Nephron (organoid): ENCODE results near the gene CALR.
A peak's percentile ranks its signal among the peaks of the same experiment; 100 is the strongest.

Experiments
- H3K27ac Mint-ChIP-seq, 3 experiments: 2 replicates each; pipeline ENCODE4 v1.8.0; 2020; ENCODE audit warnings: mixed read lengths in 3 of 3, mild to moderate bottlenecking in 2 of 3, moderate library complexity in 1 of 3
- H3K27me3 Mint-ChIP-seq: 2 replicates; pipeline ENCODE4 v1.8.0; 2021; ENCODE audit warnings: low read depth, mild to moderate bottlenecking, moderate library complexity, mixed read lengths
- H3K36me3 Mint-ChIP-seq: 2 replicates; pipeline ENCODE4 v1.8.0; 2020; ENCODE audit warnings: low read depth, mixed read lengths
- H3K4me1 Mint-ChIP-seq: 2 replicates; pipeline ENCODE4 v1.8.0; 2020; ENCODE audit warnings: mixed read lengths
- H3K4me3 Mint-ChIP-seq, 3 experiments: 2 replicates each; pipeline ENCODE4 v1.8.0; 2020; ENCODE audit warnings: mild to moderate bottlenecking in 3 of 3, mixed read lengths in 3 of 3, moderate library complexity in 2 of 3
- H3K9me3 Mint-ChIP-seq: 2 replicates; pipeline ENCODE4 v1.8.0; 2020; ENCODE audit warnings: mixed read lengths
- TF ChIP-seq, protein P1 (sequence below), 3 experiments: fragments of 200-600 bp; sonication (generic); IDR thresholded peaks; one replicate each; pipeline ENCODE4 v1.5.0; 2021; ENCODE audit warnings: antibody characterized with exemption in 3 of 3; ENCODE audit not compliant: unreplicated experiment in 3 of 3

CALR gene

GRCh38 chr19:12986726-12987125 is 48.3 kb downstream of the CALR start:
- Mint-ChIP-seq H3K4me3 (no peak overlapping the region), H3K4me1 (peaks cover 26% of the 10 kb centered on the region)

DNA sequence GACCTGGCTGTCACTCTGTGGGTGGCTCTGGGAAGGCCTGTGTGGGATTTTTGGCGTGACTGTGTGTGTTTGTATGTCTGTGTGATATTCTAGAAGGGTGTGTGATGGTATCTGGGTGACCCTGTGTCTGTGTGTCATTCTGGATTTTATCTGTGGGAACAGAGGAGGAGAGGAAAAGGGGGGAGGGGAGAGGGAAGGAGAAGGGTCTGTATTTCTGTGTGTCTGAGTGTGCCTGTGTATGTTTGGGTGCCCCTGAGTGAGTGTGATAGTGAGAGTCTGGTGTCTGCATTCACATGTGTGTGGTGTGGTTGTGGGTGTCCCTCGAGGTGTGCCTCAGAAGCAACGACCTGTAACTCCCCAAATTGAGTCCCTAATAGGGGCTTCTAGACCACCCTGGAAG is 48.8 kb downstream of the CALR start:
- H3K4me3 Mint-ChIP-seq, result no peak overlapping the region
- no peaks in the 10 kb centered on the region for H3K36me3 Mint-ChIP-seq
- H3K27ac Mint-ChIP-seq, result peak overlapping the region in 2 of 3 experiments; percentile 7 to 10
- H3K9me3 Mint-ChIP-seq, result no peaks in the 10 kb centered on the region
- H3K4me1 Mint-ChIP-seq, result peaks cover 26% of the 10 kb centered on the region
- TF ChIP-seq, protein P1, sequence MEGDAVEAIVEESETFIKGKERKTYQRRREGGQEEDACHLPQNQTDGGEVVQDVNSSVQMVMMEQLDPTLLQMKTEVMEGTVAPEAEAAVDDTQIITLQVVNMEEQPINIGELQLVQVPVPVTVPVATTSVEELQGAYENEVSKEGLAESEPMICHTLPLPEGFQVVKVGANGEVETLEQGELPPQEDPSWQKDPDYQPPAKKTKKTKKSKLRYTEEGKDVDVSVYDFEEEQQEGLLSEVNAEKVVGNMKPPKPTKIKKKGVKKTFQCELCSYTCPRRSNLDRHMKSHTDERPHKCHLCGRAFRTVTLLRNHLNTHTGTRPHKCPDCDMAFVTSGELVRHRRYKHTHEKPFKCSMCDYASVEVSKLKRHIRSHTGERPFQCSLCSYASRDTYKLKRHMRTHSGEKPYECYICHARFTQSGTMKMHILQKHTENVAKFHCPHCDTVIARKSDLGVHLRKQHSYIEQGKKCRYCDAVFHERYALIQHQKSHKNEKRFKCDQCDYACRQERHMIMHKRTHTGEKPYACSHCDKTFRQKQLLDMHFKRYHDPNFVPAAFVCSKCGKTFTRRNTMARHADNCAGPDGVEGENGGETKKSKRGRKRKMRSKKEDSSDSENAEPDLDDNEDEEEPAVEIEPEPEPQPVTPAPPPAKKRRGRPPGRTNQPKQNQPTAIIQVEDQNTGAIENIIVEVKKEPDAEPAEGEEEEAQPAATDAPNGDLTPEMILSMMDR (IDR thresholded peaks at IDR 0.05; ENCODE audit: unreplicated experiment in 3 of 3), result no peak
- H3K27me3 Mint-ChIP-seq, result peaks cover 46% of the 10 kb centered on the region

More at GRCh38 chr19:12986726-12987125, 48.3 kb downstream of the CALR start:
- TF ChIP-seq, protein P1 (IDR thresholded peaks at IDR 0.05; ENCODE audit: unreplicated experiment in 3 of 3), result no peak
- Mint-ChIP-seq H3K27ac (peak overlapping the region in 2 of 3 experiments; percentile 7 to 10), H3K27me3 (peaks cover 42% of the 10 kb centered on the region), H3K36me3 (no peaks in the 10 kb centered on the region), H3K9me3 (no peaks in the 10 kb centered on the region)

- H3K9me3 Mint-ChIP-seq, result no peaks in the 10 kb centered on the region
- H3K4me3 Mint-ChIP-seq, result no peak overlapping the region
- no peaks in the 10 kb centered on the region for H3K36me3 Mint-ChIP-seq
- H3K4me1 Mint-ChIP-seq, result peaks cover 26% of the 10 kb centered on the region
- TF ChIP-seq, protein P1 (IDR thresholded peaks at IDR 0.05; ENCODE audit: unreplicated experiment in 3 of 3), result no peak
- no peak overlapping the region for H3K27ac Mint-ChIP-seq
- peaks cover 52% of the 10 kb centered on the region for H3K27me3 Mint-ChIP-seq
Observed at GRCh38 chr19:12987781-12988180, 49.4 kb downstream of the CALR start.

DNA sequence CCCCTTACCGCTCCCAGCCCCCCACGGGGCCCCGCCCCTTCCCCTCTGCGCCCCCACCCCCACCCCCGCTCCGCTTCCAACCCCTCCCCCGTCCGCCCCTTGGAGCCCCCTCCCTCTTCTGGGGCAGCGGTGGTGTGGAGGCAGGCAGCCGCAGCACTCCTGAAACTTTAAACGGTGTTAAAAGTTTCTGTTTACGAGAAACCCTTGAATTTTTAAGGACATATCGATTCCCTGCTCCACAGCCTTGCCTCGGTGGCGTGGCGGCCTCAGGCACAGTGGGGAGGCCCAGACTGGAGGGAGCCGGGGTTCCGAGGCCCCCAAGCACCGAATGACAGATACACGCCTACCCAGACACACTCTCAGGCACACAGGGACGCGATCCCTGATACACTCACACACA is 52.0 kb downstream of the CALR start:
- H3K27ac Mint-ChIP-seq, result peak overlapping the region in 2 of 3 experiments; percentile 23 to 32
- peak overlapping the region in 1 of 3 experiments; percentile 53 for H3K4me3 Mint-ChIP-seq
- TF ChIP-seq, protein P1 (IDR thresholded peaks at IDR 0.05; ENCODE audit: unreplicated experiment in 3 of 3), result no peak
- peaks cover 68% of the 10 kb centered on the region for H3K27me3 Mint-ChIP-seq
- H3K9me3 Mint-ChIP-seq, result peaks cover 2% of the 10 kb centered on the region
- H3K36me3 Mint-ChIP-seq, result no peaks in the 10 kb centered on the region
- H3K4me1 Mint-ChIP-seq, result peaks cover 24% of the 10 kb centered on the region

- H3K27me3 Mint-ChIP-seq, result peaks cover 66% of the 10 kb centered on the region
- H3K27ac Mint-ChIP-seq, result peak overlapping the region in 2 of 3 experiments; percentile 23 to 32
- H3K4me3 Mint-ChIP-seq, result peak overlapping the region in 1 of 3 experiments; percentile 53
- H3K36me3 Mint-ChIP-seq, result no peaks in the 10 kb centered on the region
- peaks cover 2% of the 10 kb centered on the region for H3K9me3 Mint-ChIP-seq
- peaks cover 21% of the 10 kb centered on the region for H3K4me1 Mint-ChIP-seq
- TF ChIP-seq, protein P1 (IDR thresholded peaks at IDR 0.05; ENCODE audit: unreplicated experiment in 3 of 3), result no peak
Observed at GRCh38 chr19:12990853-12991252, 52.4 kb downstream of the CALR start.

DNA sequence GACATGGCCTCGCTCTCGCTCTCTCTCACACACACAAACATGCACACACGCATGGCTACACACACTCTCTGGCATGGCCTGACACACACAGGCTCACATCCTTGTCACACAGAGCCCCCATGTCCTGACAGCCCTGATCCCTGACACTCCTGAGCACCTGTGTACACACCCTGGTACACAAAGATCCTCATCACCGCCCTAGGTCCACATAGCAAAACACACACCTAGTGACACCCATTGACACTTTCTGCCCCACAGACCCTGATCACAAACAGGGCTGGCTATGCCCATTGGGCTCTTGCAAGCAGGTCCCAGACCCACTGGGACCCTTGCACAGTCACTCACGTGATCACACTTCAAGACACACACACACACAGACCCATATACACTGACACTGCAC is 52.9 kb downstream of the CALR start:
- Mint-ChIP-seq H3K4me1 (peaks cover 21% of the 10 kb centered on the region), H3K27me3 (peaks cover 65% of the 10 kb centered on the region), H3K27ac (peak overlapping the region in 2 of 3 experiments; percentile 23 to 32), H3K36me3 (no peaks in the 10 kb centered on the region), H3K4me3 (no peak overlapping the region), H3K9me3 (peaks cover 2% of the 10 kb centered on the region)
- TF ChIP-seq, protein P1 (IDR thresholded peaks at IDR 0.05; ENCODE audit: unreplicated experiment in 3 of 3), result no peak
